GM10266 (cell line): Measurements from ENCODE around the gene SH3BP2.

ENCODE experiments used
- DNase-seq: peaks from one replicate; pipeline ENCODE4 v3.0.0; 2012; ENCODE audit errors: extremely low spot score
- CTCF ChIP-seq: IDR thresholded peaks from 2 replicates; pipeline ENCODE4 v1.5.1; 2012; ENCODE audit warnings: mild to moderate bottlenecking, low read depth; ENCODE audit not compliant: control insufficient read depth, insufficient read depth; ENCODE audit errors: missing control alignments

SH3BP2 gene

GRCh38 chr4:2794486-2795299, 1.8 kb downstream of the SH3BP2 start:
- no peak for TF ChIP-seq CTCF
- no peak for DNase-seq

GRCh38 chr4:2795300-2795892, 2.5 kb downstream of the SH3BP2 start:
- DNase-seq, result no peak
- no peak for TF ChIP-seq CTCF

- no peak for DNase-seq
Observed at GRCh38 chr4:2795893-2796848, 3.3 kb downstream of the SH3BP2 start.

GRCh38 chr4:2796849-2797544, 4.1 kb downstream of the SH3BP2 start:
- TF ChIP-seq CTCF, result no peak
- no peak for DNase-seq

More at GRCh38 chr4:2795893-2796848, 3.3 kb downstream of the SH3BP2 start:
- no peak for TF ChIP-seq CTCF

GRCh38 chr4:2797545-2798305, 4.8 kb downstream of the SH3BP2 start:
- no peak for DNase-seq
- TF ChIP-seq CTCF, result no peak
